VCaP (cell line): ENCODE measurements around the gene STAP2.

Experiments
- H3K27ac ChIP-seq: fragments of 450-650 bp; 2 replicates; pipeline ENCODE4 v1.5.1; 2017
- TF ChIP-seq, protein P1 (sequence below): fragments of 450-650 bp; conservative IDR thresholded peaks from 2 replicates; pipeline ENCODE4 v1.5.1; 2017; ENCODE audit warnings: mild to moderate bottlenecking, moderate library complexity

STAP2 gene

DNA sequence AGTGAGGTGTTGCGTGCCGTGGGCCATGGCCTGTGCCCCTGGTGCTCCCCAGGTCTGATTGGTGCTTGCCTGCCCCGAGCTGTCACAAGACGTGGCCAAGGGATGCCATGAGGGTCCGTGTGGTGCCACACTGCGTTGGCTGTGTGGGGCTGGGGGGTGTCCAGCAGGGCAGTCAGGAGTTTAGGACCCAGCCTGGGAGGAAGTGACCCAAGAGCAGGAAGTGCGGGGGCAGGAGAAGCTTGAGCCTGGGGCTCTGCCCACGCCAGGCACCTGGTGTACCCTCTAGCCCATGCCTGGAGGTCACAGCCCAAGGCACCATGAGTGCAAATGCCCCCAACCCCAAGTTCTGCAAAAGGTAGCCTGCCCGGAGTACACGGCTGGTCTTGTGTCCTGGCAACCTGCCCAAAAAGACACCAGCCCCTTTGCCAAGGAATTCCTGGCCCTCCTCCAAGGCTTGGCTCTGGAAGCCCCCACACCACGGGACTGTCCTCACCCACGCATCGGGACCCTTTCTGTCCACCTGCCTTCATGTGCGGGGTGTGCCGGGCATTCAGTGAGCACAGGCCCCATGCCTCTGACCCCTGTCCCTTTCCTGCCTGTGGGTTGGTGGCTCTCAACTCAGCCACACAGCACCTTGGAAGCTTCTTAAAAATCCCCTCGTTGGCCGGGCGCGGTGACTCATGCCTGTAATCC, 29.6 kb upstream of the STAP2 start:
- TF ChIP-seq, protein P1, sequence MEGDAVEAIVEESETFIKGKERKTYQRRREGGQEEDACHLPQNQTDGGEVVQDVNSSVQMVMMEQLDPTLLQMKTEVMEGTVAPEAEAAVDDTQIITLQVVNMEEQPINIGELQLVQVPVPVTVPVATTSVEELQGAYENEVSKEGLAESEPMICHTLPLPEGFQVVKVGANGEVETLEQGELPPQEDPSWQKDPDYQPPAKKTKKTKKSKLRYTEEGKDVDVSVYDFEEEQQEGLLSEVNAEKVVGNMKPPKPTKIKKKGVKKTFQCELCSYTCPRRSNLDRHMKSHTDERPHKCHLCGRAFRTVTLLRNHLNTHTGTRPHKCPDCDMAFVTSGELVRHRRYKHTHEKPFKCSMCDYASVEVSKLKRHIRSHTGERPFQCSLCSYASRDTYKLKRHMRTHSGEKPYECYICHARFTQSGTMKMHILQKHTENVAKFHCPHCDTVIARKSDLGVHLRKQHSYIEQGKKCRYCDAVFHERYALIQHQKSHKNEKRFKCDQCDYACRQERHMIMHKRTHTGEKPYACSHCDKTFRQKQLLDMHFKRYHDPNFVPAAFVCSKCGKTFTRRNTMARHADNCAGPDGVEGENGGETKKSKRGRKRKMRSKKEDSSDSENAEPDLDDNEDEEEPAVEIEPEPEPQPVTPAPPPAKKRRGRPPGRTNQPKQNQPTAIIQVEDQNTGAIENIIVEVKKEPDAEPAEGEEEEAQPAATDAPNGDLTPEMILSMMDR, result no peak
- H3K27ac ChIP-seq, result no peak overlapping the region

- TF ChIP-seq, protein P1, result no peak
- H3K27ac ChIP-seq, result no peak overlapping the region
These were observed 29.1 kb upstream of the STAP2 start for GRCh38 chr19:4367781-4368127.

DNA sequence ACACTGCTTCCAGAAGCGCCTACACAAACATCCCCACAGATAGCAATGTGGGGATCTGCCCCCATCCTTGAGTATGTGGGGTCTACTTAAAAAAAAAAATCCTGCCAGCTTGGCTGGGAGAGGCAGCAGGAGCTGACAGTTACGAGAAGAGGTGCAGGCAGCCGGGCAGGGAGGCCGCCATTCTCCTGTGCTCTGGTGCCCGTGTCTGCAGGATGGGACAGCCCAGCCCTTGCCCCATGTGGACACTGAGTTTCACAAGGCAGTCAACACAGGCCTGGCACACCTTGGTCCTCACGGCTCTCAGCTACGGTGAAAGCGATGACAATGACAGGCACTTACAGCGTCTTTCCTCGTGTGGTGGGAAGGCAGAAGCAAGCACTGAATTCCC, 28.7 kb upstream of the STAP2 start:
- TF ChIP-seq, protein P1, result no peak

GRCh38 chr19:4366666-4367335, 28.2 kb upstream of the STAP2 start:
- H3K27ac ChIP-seq, result no peak overlapping the region
- TF ChIP-seq, protein P1, result no peak

More for the DNA sequence above, 28.7 kb upstream of the STAP2 start:
- H3K27ac ChIP-seq, result no peak overlapping the region

DNA sequence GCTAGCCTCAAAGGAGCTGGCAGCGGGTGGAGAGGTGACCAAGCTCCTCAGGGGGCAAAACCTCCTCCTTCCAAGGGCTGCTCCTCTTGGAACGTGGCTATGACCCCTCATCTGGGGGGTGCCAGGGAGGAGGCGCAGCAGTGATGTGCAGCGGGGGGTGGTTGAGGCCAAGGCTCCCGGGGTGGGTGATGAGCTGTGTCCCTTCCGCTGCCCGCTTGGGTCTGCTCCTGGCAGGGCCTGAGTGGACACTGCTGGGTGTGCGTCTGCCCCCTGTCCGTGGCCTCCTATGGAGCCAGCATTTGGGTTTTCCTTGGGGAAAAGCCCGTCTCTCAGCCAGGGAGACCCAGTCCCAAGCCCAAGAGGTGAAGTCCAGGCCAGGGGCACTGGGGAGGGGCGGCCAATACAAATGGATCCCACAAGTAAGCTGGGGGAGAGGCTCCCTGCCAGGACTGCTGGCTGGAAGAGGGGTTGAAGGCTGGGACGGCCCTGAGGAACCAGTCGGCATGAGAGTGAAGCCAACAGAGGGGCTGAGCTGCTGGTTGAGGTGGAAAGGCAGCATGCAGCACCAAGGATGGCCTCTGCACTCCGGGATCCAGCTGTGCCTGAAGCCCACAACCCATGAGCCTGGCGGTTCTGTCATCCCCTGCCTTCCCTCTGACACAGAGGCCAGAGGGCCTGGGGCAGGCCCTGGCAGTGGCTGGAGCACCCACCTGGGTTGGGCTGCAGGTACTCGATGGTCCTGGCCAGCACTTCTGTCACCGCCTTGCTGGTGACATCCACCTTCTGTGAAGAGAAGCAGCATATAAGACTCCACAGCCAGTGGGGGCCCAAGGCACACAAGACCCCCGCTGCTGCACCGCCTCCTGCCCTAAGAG, 27.4 kb upstream of the STAP2 start:
- TF ChIP-seq, protein P1, result no peak

DNA sequence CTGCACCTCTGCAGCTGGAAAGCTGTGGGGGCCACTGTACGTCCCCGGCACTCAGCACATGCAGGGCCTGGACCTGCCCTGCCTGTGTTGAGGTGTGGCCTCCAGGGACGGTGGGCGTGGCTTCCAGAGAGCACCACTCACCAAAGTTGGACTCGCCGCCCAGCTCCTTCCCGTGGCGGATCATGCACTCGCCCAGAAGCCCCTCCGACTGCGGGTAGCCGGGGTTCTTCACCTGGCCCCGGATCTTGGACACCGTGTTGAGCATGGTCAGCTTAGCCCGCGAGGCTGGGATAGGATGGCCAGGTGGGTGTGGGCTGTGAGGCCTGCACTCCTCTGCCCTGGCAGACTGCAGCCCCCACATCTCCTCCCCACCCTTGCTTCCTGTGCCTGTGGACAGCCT, 26.7 kb upstream of the STAP2 start:
- no peak overlapping the region for H3K27ac ChIP-seq
- TF ChIP-seq, protein P1, result no peak

More for the DNA sequence above, 27.4 kb upstream of the STAP2 start:
- H3K27ac ChIP-seq, result no peak overlapping the region

DNA sequence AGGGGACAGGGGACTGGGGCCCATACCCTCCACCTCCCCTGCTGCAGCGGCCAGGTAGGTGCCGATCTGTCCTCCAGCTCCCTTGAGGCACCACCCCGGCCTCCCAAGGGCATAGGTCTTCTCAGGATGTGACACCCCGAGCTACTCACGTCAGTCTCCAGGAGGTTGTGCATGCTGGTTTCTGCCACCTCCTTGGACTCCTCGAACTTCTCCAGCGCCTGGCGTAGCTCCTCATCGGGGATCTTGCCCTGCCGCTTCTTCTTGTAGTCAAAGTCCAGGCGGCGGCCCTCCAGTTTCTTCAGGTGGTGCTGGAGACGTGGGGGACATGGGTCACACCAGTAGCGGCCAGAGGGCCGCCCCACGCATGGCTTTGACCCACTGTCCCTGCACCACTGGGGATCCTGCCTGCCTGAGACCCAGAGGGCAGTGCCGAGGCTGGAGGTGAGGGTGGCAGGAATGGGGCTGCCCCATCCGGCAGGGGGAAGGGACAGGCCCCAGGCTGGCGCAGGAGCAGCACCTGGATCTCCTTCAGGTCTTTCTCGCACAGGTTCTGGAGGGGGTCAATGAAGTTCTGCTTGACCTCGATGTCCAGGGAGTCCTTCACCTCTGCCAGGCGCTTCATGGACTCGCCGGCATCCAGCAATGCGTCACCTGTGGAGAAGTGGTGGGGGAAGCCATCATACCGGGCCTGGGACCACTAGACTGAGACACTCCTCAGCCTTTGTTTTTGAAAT, 25.1 kb upstream of the STAP2 start:
- no peak overlapping the region for H3K27ac ChIP-seq
- TF ChIP-seq, protein P1, result no peak
